ENCODE measurements around the gene TRIAP1.

TRIAP1 gene

GRCh38 chr12:120467439-120467838, 21.3 kb upstream of the TRIAP1 start:
- peak overlapping the region; percentile 19; the same call in 1 of the 2 replicates for H3K27ac ChIP-seq
- TF ChIP-seq ZFX (IDR thresholded peaks at IDR 0.05; ENCODE audit: borderline replicate concordance) (no peak), CTCF (IDR thresholded peaks at IDR 0.05) (no peak)

GRCh38 chr12:120466560-120467315, 20.6 kb upstream of the TRIAP1 start:
- H3K27ac ChIP-seq, result peak overlapping the region; percentile 19; the same call in 1 of the 2 replicates
- peak; percentile 81 for TF ChIP-seq CTCF (IDR thresholded peaks at IDR 0.05)
- no peak for TF ChIP-seq ZFX (IDR thresholded peaks at IDR 0.05; ENCODE audit: borderline replicate concordance)

- no peak overlapping the region; the same call in 1 of the 2 replicates for H3K27ac ChIP-seq
- no peak for TF ChIP-seq ZFX (IDR thresholded peaks at IDR 0.05; ENCODE audit: borderline replicate concordance)
- TF ChIP-seq CTCF (IDR thresholded peaks at IDR 0.05), result no peak
These were observed 19.6 kb upstream of the TRIAP1 start for GRCh38 chr12:120465756-120466155.

GRCh38 chr12:120463712-120464111, 17.5 kb upstream of the TRIAP1 start:
- TF ChIP-seq ZFX (IDR thresholded peaks at IDR 0.05; ENCODE audit: borderline replicate concordance) (no peak), CTCF (IDR thresholded peaks at IDR 0.05) (no peak)
- no peak overlapping the region for H3K27ac ChIP-seq

- H3K27ac ChIP-seq, result peak overlapping the region; percentile 1; the same call in 1 of the 2 replicates
- TF ChIP-seq CTCF (IDR thresholded peaks at IDR 0.05) (no peak), ZFX (IDR thresholded peaks at IDR 0.05; ENCODE audit: borderline replicate concordance) (no peak)
These were observed 16.0 kb upstream of the TRIAP1 start for GRCh38 chr12:120462099-120462640.

GRCh38 chr12:120460157-120460556, 14.0 kb upstream of the TRIAP1 start:
- no peak for TF ChIP-seq CTCF (IDR thresholded peaks at IDR 0.05)
- no peak for TF ChIP-seq ZFX (IDR thresholded peaks at IDR 0.05; ENCODE audit: borderline replicate concordance)
- peak overlapping the region; percentile 17 for H3K27ac ChIP-seq

GRCh38 chr12:120457133-120457532, 10.9 kb upstream of the TRIAP1 start:
- TF ChIP-seq CTCF (IDR thresholded peaks at IDR 0.05), result peak; percentile 66
- TF ChIP-seq ZFX (IDR thresholded peaks at IDR 0.05; ENCODE audit: borderline replicate concordance), result no peak
- H3K27ac ChIP-seq, result no peak overlapping the region

Measured in 22Rv1 (cell line).